ENCODE results near the gene CPD. TPM values are rescaled to one million over a fixed set of nuclear protein-coding genes. Genes with fewer than 3 reads are reported as not detected.

CPD gene
- total and polyA plus RNA-seq, 2 of the 13 experiments (the other 11 are each of a cell fraction or from before 2014, with no cell fraction given) = 46.1 to 72.3 TPM

DNA sequence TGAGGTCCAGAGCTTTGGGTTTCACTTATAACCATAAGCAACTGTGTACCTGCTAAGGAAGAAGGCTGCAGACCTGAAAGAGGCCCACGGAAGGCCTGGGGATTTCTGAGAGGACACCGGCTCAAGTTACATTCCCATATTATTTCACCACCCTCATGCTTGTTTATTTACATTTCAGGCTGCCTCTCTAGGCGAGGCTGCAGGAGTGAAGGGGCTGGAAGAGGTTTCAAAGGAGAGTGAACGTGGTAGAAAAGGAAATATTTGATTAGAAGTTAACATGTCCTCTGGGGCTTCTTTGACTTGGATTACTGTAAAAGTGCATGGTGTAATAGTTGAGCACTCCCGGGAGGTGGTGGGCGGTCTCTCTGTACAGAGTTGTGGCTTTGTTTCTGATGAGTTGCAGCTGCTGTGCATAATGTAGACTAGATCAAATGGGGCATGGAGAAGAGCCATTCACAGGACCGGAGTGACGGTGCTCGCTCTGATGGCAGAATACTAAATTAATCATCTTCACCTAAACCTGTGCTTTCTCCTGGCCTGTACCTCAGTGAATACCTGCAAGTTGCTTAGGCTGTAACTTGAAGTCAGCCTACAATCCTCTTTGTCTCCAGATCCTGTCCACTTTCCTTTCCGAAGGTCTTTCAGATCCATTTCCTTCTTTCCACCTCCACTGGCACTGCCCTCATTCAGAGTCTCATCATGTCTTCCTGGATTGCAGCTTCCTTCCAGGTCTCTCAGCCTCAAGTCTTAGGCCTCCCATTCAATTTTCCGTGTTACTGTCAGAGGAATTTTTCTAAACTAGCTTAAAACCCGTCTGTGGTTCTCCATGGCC lies 1.9 kb upstream of the CPD start (continued):
- TF ChIP-seq ZNF563 (CRISPR knock-in tag; IDR thresholded peaks at IDR 0.05) (no peak), SP1 (IDR thresholded peaks at IDR 0.05) (no peak), SP1 (CRISPR knock-in tag; IDR thresholded peaks at IDR 0.05) (no peak), ZNF792 (CRISPR knock-in tag; IDR thresholded peaks at IDR 0.05) (0 out of 2 replicates have a peak, but pooled peaks have one; percentile 22), ZNF354B (CRISPR knock-in tag; IDR thresholded peaks at IDR 0.05) (no peak), MYNN (CRISPR knock-in tag; IDR thresholded peaks at IDR 0.05; ENCODE audit: low read depth) (0 out of 2 replicates have a peak, but pooled peaks have one; percentile 48), ZNF331 (CRISPR knock-in tag; IDR thresholded peaks at IDR 0.05) (peak; percentile 75; the same call in 1 of the 2 replicates), ZNF468 (CRISPR knock-in tag; IDR thresholded peaks at IDR 0.05) (no peak), HOXA3 (CRISPR knock-in tag; IDR thresholded peaks at IDR 0.05) (peak; percentile 37; the same call in 1 of the 2 replicates), HMG20A (CRISPR knock-in tag; IDR thresholded peaks at IDR 0.05; ENCODE audit: borderline replicate concordance) (peak; percentile 62; the same call in 1 of the 2 replicates), SIN3A (IDR thresholded peaks at IDR 0.05; ENCODE audit: borderline replicate concordance, low read depth, low read length) (0 out of 2 replicates have a peak, but pooled peaks have one; percentile 58), SIX1 (CRISPR knock-in tag; IDR thresholded peaks at IDR 0.05; ENCODE audit: borderline replicate concordance) (peak; percentile 99), TBL1XR1 (IDR thresholded peaks at IDR 0.05; ENCODE audit: borderline replicate concordance, low read length, partially characterized antibody) (peak; percentile 13), NAIF1 (CRISPR knock-in tag; IDR thresholded peaks at IDR 0.05; ENCODE audit: borderline replicate concordance) (0 out of 2 replicates have a peak, but pooled peaks have one; percentile 34), ZNF558 (CRISPR knock-in tag; IDR thresholded peaks at IDR 0.05; ENCODE audit: borderline replicate concordance) (no peak), HNRNPL (IDR thresholded peaks at IDR 0.05; ENCODE audit: low read depth, low read length) (no peak)
- TF ChIP-seq, protein P1, sequence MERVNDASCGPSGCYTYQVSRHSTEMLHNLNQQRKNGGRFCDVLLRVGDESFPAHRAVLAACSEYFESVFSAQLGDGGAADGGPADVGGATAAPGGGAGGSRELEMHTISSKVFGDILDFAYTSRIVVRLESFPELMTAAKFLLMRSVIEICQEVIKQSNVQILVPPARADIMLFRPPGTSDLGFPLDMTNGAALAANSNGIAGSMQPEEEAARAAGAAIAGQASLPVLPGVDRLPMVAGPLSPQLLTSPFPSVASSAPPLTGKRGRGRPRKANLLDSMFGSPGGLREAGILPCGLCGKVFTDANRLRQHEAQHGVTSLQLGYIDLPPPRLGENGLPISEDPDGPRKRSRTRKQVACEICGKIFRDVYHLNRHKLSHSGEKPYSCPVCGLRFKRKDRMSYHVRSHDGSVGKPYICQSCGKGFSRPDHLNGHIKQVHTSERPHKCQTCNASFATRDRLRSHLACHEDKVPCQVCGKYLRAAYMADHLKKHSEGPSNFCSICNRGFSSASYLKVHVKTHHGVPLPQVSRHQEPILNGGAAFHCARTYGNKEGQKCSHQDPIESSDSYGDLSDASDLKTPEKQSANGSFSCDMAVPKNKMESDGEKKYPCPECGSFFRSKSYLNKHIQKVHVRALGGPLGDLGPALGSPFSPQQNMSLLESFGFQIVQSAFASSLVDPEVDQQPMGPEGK (CRISPR knock-in tag; IDR thresholded peaks at IDR 0.05) = 0 out of 2 replicates have a peak, but pooled peaks have one; percentile 23
- TF ChIP-seq, protein P2, sequence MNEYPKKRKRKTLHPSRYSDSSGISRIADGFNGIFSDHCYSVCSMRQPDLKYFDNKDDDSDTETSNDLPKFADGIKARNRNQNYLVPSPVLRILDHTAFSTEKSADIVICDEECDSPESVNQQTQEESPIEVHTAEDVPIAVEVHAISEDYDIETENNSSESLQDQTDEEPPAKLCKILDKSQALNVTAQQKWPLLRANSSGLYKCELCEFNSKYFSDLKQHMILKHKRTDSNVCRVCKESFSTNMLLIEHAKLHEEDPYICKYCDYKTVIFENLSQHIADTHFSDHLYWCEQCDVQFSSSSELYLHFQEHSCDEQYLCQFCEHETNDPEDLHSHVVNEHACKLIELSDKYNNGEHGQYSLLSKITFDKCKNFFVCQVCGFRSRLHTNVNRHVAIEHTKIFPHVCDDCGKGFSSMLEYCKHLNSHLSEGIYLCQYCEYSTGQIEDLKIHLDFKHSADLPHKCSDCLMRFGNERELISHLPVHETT (CRISPR knock-in tag; conservative IDR thresholded peaks at IDR 0.05) = 0 out of 2 replicates have a peak, but pooled peaks have one; percentile 37
- TF ChIP-seq, protein P3, sequence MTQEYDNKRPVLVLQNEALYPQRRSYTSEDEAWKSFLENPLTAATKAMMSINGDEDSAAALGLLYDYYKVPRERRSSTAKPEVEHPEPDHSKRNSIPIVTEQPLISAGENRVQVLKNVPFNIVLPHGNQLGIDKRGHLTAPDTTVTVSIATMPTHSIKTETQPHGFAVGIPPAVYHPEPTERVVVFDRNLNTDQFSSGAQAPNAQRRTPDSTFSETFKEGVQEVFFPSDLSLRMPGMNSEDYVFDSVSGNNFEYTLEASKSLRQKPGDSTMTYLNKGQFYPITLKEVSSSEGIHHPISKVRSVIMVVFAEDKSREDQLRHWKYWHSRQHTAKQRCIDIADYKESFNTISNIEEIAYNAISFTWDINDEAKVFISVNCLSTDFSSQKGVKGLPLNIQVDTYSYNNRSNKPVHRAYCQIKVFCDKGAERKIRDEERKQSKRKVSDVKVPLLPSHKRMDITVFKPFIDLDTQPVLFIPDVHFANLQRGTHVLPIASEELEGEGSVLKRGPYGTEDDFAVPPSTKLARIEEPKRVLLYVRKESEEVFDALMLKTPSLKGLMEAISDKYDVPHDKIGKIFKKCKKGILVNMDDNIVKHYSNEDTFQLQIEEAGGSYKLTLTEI (CRISPR knock-in tag; conservative IDR thresholded peaks at IDR 0.05) = no peak
- TF ChIP-seq, protein P4, sequence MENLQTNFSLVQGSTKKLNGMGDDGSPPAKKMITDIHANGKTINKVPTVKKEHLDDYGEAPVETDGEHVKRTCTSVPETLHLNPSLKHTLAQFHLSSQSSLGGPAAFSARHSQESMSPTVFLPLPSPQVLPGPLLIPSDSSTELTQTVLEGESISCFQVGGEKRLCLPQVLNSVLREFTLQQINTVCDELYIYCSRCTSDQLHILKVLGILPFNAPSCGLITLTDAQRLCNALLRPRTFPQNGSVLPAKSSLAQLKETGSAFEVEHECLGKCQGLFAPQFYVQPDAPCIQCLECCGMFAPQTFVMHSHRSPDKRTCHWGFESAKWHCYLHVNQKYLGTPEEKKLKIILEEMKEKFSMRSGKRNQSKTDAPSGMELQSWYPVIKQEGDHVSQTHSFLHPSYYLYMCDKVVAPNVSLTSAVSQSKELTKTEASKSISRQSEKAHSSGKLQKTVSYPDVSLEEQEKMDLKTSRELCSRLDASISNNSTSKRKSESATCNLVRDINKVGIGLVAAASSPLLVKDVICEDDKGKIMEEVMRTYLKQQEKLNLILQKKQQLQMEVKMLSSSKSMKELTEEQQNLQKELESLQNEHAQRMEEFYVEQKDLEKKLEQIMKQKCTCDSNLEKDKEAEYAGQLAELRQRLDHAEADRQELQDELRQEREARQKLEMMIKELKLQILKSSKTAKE (CRISPR knock-in tag; IDR thresholded peaks at IDR 0.05; ENCODE audit: borderline replicate concordance) = peak; percentile 76; the same call in 1 of the 2 replicates
